ENCODE data around the gene PTGES2. TPM values are rescaled to one million over a fixed set of nuclear protein-coding genes. Genes with fewer than 3 reads are reported as not detected.

PTGES2 gene
- total and polyA plus RNA-seq, 9 of the 15 experiments (the other 6 are each of a cell fraction or from before 2014, with no cell fraction given), result 2.4 to 196 (median 90.1) TPM

DNA sequence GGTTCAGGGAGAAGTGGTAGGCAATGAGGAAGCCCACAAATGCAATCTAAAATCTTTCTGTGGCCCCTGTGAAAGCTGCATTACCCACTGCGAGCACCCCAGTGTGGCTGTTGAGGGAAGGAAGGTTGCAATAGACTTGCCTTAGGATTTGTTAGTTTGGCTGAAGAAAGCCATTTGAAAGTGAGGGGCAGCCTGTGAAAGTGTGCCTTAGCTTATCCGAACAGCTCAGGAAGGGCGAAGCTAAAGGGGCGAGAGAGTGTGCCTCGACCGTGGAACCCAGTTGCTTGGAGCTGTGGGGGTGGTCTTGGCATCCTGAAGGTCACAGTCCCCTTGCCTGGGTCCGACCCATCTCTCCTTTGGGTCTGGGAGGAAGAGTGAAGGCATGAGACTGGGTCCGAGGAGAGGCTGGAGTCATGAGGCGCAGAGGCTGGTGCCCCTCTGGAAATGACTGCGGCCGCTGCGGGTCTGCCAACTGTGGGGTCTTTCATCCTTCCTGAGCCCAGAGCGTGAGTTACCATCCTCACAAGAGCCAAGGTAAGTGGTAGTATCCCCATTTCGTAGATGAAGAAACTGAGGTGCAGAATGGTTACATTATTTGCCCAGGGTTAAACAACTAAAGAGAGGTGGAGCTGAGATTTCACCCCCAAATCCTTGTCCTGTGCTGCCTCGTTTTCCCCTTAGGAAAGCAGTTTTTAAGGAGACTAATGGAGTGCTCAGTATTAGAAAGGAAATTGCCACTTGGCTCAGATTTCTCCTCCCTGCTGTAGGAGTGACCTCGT, 35.1 kb downstream of the PTGES2 start:
- DNase-seq (ENCODE audit: extremely low read depth in 1 of 4, low spot score in 3 of 4) (no peak), ATAC-seq (no peak), FAIRE-seq (no peak)
- Histone ChIP-seq H3K4me3 (no peak overlapping the region), H3K9me3 (replicated peaks; ENCODE audit: control insufficient read depth, insufficient read depth, low read depth, low read length) (no peaks in the 10 kb centered on the region), H3K4me2 (ENCODE audit: insufficient read depth, low read length) (peak overlapping the region; percentile 78), H4K20me1 (replicated peaks; ENCODE audit: control insufficient read depth, insufficient read depth, low read length) (no peaks in the 10 kb centered on the region), H3K9ac (ENCODE audit: insufficient read depth in 1 of 2, low read depth in 2 of 2, low read length in 2 of 2) (peak overlapping the region; percentile 65 to 82), H3K36me3 (ENCODE audit: control insufficient read depth, insufficient read depth, low read length) (peaks cover 75% of the 10 kb centered on the region), H3K9me1 (ENCODE audit: control insufficient read depth, insufficient read depth, low read length) (no peaks in the 10 kb centered on the region), H3K27me3 (ENCODE audit: control insufficient read depth in 2 of 2, insufficient read depth in 2 of 2, low read length in 2 of 2) (no peaks in the 10 kb centered on the region), H3K4me1 (replicated peaks in 1 of 2; ENCODE audit: control insufficient read depth in 2 of 2, insufficient read depth in 2 of 2, low read length in 2 of 2) (peaks cover 68 to 84% of the 10 kb centered on the region in 2 experiments), H3K27ac (ENCODE audit: extremely low read depth, low read depth, low read length) (peak overlapping the region; percentile 89), H3K79me2 (ENCODE audit: control insufficient read depth, insufficient read depth, low read length) (peaks cover 92% of the 10 kb centered on the region), H2AFZ (ENCODE audit: low read depth, low read length) (no peak overlapping the region)
- ChIA-PET POLR2A (interaction anchor here (0.5 to 5.6 kb wide), 7 partner anchors 12 to 387 kb away, joined by 3 to 82 read pairs (median 4); partner anchors contain the start of genes NAIF1 and SLC25A25), CTCF (ENCODE audit: low intra/inter-chr PET ratio) (no interaction called here)
- 73% methylated on average over 16 of the region's 16 CpGs for WGBS (ENCODE audit: insufficient coverage, low coverage, missing lambda C conversion rate)
- 0 out of 2 replicates have a peak, but pooled peaks have one; percentile 34 for TF ChIP-seq BRD4 (IDR thresholded peaks at IDR 0.05)
- no peak for TF ChIP-seq SUPT5H (IDR thresholded peaks at IDR 0.05)
- TF ChIP-seq POLR2G (IDR thresholded peaks at IDR 0.05; ENCODE audit: low read depth, low read length), result 0 out of 2 replicates have a peak, but pooled peaks have one; percentile 20
- no peak for TF ChIP-seq POLR3G (IDR thresholded peaks at IDR 0.05; ENCODE audit: extremely low read depth, insufficient read length, insufficient replicate concordance)
- TF ChIP-seq RBM25 (IDR thresholded peaks at IDR 0.05; ENCODE audit: low read depth, low read length, severe bottlenecking), result peak; percentile 98
- peak; percentile 50 for TF ChIP-seq PHF20 (IDR thresholded peaks at IDR 0.05; ENCODE audit: partially characterized antibody)
- no peak for TF ChIP-seq ARID2 (IDR thresholded peaks at IDR 0.05)
- TF ChIP-seq RCOR1 (IDR thresholded peaks at IDR 0.05; ENCODE audit: borderline replicate concordance in 1 of 2, low read depth in 2 of 2, low read length in 2 of 2), result peak in 1 of 2 experiments; percentile 40; a peak in 1 of 4 replicates
- TF ChIP-seq KAT2B (IDR thresholded peaks at IDR 0.05; ENCODE audit: low read depth, low read length), result no peak
- no peak for TF ChIP-seq PHB (CRISPR knock-in tag; IDR thresholded peaks at IDR 0.05)
- TF ChIP-seq POLR2A (conservative IDR thresholded peaks at IDR 0.05), result no peak
- TF ChIP-seq SMARCA5 (IDR thresholded peaks at IDR 0.05), result 0 out of 2 replicates have a peak, but pooled peaks have one; percentile 20
- TF ChIP-seq, protein P1, sequence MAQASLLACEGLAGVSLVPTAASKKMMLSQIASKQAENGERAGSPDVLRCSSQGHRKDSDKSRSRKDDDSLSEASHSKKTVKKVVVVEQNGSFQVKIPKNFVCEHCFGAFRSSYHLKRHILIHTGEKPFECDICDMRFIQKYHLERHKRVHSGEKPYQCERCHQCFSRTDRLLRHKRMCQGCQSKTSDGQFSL (CRISPR knock-in tag; IDR thresholded peaks at IDR 0.05), result no peak
- TF ChIP-seq, protein P1 (tag; IDR thresholded peaks at IDR 0.05), result no peak
- TF ChIP-seq HDAC1 (IDR thresholded peaks at IDR 0.05), result no peak
- TF ChIP-seq ESRRA (IDR thresholded peaks at IDR 0.05; ENCODE audit: borderline replicate concordance, low read depth), result 0 out of 2 replicates have a peak, but pooled peaks have one; percentile 31
- TF ChIP-seq TARDBP (IDR thresholded peaks at IDR 0.05), result no peak
- TF ChIP-seq PTBP1 (IDR thresholded peaks at IDR 0.05; ENCODE audit: low read depth, low read length), result 0 out of 2 replicates have a peak, but pooled peaks have one; percentile 43
- 0 out of 2 replicates have a peak, but pooled peaks have one; percentile 27 for TF ChIP-seq HDGF (IDR thresholded peaks at IDR 0.05)
- peak; percentile 95 for TF ChIP-seq BCOR (IDR thresholded peaks at IDR 0.05)
- TF ChIP-seq CCAR2 (IDR thresholded peaks at IDR 0.05; ENCODE audit: low read depth, low read length), result no peak
- TF ChIP-seq HDAC2 (IDR thresholded peaks at IDR 0.05), result 0 out of 2 replicates have a peak, but pooled peaks have one; percentile 61
- TF ChIP-seq NR4A1 (CRISPR knock-in tag; IDR thresholded peaks at IDR 0.05), result no peak
- no peak for TF ChIP-seq NR4A1 (tag; IDR thresholded peaks at IDR 0.05)
- in situ Hi-C loops (cut with MboI), result no loop called here
- intact Hi-C loops (cut with micrococcal nuclease), result no loop called here
- BruUV-seq (replicated peaks), result no TSS peak
